NB4 (cell line): Measurements from ENCODE around the gene GRAMD4.

Source experiments
- DNase-seq: peaks from one replicate; pipeline ENCODE4 v3.0.0; 2010; ENCODE audit warnings: low read depth
- H3K4me3 ChIP-seq: one replicate; pipeline ENCODE4 v1.5.1; 2011; ENCODE audit warnings: mild to moderate bottlenecking, low read depth, low read length, moderate library complexity
- MYC ChIP-seq: IDR thresholded peaks from 2 replicates; pipeline ENCODE4 v1.6.1; 2011; ENCODE audit warnings: low read depth, low read length
- POLR2A ChIP-seq: IDR thresholded peaks from 2 replicates; pipeline ENCODE4 v1.6.1; 2011; ENCODE audit warnings: mild to moderate bottlenecking; ENCODE audit not compliant: insufficient read length; ENCODE audit errors: extremely low read depth
- TF ChIP-seq, protein P1 (sequence below): IDR thresholded peaks from one replicate; pipeline ENCODE4 v1.5.1; 2012; ENCODE audit warnings: low read depth, low read length
- TF ChIP-seq, protein P2 (sequence below): IDR thresholded peaks from 2 replicates; pipeline ENCODE4 v1.6.1; 2011; ENCODE audit warnings: low read depth, low read length

Gene GRAMD4

DNA sequence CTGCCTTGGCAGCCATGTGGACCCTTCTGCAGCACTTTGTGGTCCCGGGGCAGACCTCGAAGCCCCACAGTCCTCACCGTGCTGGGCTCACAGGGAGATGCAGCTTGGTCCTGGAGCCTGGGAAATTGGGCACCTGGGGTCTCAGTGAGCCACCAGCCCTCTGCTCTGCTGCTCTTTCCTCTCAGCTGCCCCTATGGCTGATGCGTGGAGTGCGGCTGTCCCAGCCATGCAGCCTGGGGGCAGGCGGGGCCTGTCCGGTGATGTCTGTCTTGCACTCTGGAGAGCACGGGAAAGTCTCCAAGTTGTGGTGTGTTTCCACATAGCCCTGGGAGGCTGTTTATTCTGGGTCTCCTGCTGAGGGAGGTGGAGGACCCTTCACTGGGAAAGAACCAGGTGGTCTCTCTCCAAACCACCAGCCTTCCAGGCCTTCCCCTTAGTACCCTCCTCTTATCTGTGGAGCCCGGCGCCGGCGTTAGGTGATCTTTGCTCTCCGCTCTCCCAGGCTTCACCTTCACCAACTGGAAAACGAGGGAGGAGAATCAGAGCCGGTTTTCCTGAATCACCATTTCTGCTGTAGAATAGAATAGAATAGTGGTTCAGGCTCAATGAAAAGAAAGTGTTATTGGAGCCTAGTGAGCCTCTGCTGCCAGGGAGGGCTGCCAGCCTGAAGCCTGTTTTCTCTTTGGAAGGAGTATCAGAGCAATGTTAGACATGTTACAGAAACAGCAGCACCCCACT lies 41.2 kb upstream of the GRAMD4 start:
- DNase-seq, result peak; percentile 34
- H3K4me3 ChIP-seq, result peak overlapping the region; percentile 71
- TF ChIP-seq POLR2A, result no peak
- TF ChIP-seq, protein P1, sequence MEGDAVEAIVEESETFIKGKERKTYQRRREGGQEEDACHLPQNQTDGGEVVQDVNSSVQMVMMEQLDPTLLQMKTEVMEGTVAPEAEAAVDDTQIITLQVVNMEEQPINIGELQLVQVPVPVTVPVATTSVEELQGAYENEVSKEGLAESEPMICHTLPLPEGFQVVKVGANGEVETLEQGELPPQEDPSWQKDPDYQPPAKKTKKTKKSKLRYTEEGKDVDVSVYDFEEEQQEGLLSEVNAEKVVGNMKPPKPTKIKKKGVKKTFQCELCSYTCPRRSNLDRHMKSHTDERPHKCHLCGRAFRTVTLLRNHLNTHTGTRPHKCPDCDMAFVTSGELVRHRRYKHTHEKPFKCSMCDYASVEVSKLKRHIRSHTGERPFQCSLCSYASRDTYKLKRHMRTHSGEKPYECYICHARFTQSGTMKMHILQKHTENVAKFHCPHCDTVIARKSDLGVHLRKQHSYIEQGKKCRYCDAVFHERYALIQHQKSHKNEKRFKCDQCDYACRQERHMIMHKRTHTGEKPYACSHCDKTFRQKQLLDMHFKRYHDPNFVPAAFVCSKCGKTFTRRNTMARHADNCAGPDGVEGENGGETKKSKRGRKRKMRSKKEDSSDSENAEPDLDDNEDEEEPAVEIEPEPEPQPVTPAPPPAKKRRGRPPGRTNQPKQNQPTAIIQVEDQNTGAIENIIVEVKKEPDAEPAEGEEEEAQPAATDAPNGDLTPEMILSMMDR, result no peak
- TF ChIP-seq, protein P2, sequence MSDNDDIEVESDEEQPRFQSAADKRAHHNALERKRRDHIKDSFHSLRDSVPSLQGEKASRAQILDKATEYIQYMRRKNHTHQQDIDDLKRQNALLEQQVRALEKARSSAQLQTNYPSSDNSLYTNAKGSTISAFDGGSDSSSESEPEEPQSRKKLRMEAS, result no peak
- TF ChIP-seq MYC, result no peak

DNA sequence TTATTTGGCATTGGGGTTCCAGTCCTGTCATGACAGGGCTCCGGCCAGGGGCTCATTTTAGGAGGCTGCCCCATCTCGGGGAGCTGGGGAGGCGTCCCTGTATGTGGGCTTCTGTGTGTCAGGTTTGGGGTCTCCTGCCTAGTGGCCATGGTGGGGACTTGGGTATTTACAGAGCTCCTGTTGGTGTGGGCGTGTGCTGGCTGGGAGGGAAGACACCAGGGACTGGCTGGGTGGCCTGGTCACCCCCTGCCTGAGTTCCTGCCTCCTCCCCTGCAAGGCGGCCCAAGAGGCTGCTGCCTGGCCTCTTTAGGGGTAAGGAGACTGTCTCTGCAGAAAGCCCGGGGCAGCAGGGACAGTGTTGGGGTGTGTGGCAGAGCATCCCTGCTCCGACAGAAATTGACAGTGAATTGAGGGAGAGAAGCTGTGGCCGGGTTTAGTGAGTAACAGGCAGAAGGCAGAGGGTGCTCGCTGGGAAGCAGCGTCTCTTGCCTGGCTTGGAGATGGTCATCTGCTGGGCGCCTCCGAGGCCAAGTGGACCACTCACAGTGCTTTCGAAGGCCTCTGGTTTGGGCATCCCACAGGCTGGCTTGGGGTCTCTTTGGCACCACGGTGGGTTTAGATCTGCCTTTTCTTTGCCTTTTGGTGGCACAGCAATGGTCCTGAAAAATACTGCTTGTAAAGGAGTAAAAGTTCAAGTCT lies 40.3 kb upstream of the GRAMD4 start:
- DNase-seq, result peak; percentile 31
- TF ChIP-seq, protein P1, result no peak
- TF ChIP-seq MYC, result no peak
- TF ChIP-seq, protein P2, result no peak
- no peak for TF ChIP-seq POLR2A
- H3K4me3 ChIP-seq, result no peak overlapping the region

DNA sequence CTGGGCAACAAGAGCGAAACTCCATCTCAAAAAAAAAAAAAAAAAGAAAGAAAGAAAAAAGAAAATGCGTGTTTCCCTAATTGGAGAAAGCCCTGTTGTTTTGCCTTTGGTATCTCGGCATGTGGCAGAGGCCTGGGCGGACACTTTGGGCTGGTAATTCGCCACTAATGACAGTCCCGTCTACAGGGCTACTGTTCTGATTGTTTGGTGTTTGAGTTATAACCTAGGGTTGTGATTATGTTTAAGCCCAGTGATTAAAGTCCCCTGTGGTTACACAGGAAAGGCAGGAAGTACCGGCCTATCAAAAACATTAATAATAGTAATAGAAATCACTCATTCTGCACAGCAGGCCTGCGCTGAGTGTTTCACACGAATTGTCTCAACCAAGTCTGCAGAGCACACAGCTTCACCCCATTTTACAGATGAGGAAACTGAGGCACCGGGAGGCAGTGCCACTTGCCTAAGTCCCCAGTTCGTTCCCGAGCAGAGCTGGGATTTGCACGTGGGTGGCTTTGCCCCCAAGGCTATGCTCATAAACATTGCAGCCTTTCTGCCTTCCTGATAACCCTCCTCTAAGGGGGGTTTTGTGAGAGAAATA lies 39.1 kb upstream of the GRAMD4 start:
- TF ChIP-seq MYC (no peak), POLR2A (no peak)
- TF ChIP-seq, protein P1, result no peak
- TF ChIP-seq, protein P2, result no peak
- DNase-seq, result no peak
- no peak overlapping the region for H3K4me3 ChIP-seq

DNA sequence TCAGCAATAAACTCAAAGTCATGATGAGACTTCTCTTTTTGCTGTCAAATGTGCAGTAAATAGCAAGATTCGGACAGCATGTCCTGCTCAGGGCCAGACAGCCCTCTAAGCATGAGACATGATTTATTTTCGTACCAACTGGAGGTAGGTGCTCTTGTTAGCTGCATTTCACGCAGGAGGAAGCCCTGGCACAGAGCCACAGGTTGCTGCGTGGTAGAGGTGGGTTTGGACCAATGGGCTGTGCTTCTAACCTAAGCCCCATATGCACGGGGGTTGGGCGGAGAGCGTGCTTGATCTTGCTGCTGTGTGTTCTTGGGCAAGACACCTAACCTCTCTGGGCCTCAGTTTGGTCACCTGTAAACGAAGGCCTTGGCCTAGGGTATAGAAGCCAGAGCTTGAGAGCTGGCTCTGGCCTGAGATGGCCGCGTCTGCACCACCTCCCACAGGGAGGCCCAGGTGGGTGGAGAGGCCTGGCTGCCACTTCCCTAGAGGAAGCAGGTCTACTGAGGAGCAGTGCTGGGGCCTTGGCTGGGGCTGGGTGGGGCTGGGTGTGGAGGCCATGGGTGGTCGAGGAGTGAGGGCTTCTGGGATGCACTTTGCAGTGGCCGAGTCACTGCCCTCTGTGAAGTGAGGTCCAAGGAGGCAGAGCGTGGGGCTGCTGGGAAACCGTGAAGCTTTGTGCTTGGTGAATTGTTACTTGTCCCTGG lies 38.5 kb upstream of the GRAMD4 start:
- H3K4me3 ChIP-seq, result no peak overlapping the region
- DNase-seq, result peak; percentile 30
- TF ChIP-seq, protein P2, result no peak
- TF ChIP-seq MYC (no peak), POLR2A (no peak)
- TF ChIP-seq, protein P1, result no peak

DNA sequence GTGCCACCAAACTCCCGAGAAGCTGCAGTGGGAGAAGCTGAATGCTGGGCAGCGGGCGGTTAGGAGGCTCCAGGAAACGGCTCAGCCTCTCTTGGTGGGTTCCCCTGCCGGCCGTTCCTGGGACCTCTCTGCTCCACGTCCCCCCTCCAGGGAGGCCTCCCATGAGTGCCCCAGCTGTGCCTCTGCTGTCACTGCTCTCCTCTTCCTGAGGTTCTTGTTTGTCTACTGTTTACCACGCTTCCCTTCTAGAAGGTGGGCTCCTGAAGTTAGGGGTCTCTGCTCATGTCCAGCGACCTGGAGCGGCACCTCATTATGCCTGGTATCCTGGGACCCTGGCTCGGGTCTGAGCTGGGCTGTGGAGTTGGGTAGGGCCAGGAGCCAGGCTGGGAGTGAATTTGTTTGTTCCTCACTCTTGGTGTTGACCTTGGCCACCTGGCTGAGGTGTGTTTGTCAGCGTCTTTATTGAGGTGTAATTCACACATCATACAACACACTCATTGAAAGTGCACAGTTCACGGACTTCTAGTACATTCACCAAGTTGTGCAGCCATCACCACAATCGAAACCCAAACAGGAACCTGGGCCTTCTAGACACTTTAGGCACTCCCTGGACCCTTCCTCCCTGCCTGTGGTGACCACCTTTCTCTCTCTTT lies 37.8 kb upstream of the GRAMD4 start:
- H3K4me3 ChIP-seq, result no peak overlapping the region
- DNase-seq, result no peak
- no peak for TF ChIP-seq MYC
- TF ChIP-seq, protein P1, result no peak
- TF ChIP-seq POLR2A, result no peak
- TF ChIP-seq, protein P2, result no peak
